ENCODE data around the gene ZSCAN29.

ZSCAN29 gene

GRCh38 chr15:43352693-43353382 lies 18.0 kb downstream of the ZSCAN29 start:
- no peak for DNase-seq (ENCODE audit: low read depth, low spot score)

GRCh38 chr15:43347114-43347513 lies 23.7 kb downstream of the ZSCAN29 start:
- DNase-seq (ENCODE audit: low read depth, low spot score) = no peak

- no peak for DNase-seq (ENCODE audit: low read depth, low spot score)
Observed at GRCh38 chr15:43346305-43346704, 24.5 kb downstream of the ZSCAN29 start.

- no peak for DNase-seq (ENCODE audit: low read depth, low spot score)
Observed at GRCh38 chr15:43330780-43331087, 40.1 kb downstream of the ZSCAN29 start.

- DNase-seq (ENCODE audit: low read depth, low spot score) = peak; percentile 88
Observed at GRCh38 chr15:43329960-43330779, 40.7 kb downstream of the ZSCAN29 start, which contains the start of gene LCMT2. TSS of gene LCMT2 (minus strand) at chr15:43330573. CDS start at chr15:43330489, 84 bp downstream.

- DNase-seq (ENCODE audit: low read depth, low spot score) = no peak
Observed at GRCh38 chr15:43329217-43329959, 41.5 kb downstream of the ZSCAN29 start.

- DNase-seq (ENCODE audit: low read depth, low spot score) = no peak
Observed at GRCh38 chr15:43325039-43325684, 45.7 kb downstream of the ZSCAN29 start.

- no peak for DNase-seq (ENCODE audit: low read depth, low spot score)
Observed at GRCh38 chr15:43318990-43319771, 51.7 kb downstream of the ZSCAN29 start.

- DNase-seq (ENCODE audit: low read depth, low spot score) = no peak
Observed at GRCh38 chr15:43317566-43318184, 53.2 kb downstream of the ZSCAN29 start.

- no peak for DNase-seq (ENCODE audit: low read depth, low spot score)
Observed at GRCh38 chr15:43316971-43317346, 53.9 kb downstream of the ZSCAN29 start.

- DNase-seq (ENCODE audit: low read depth, low spot score) = no peak
Observed at GRCh38 chr15:43316016-43316970, 54.5 kb downstream of the ZSCAN29 start.

- no peak for DNase-seq (ENCODE audit: low read depth, low spot score)
Observed at GRCh38 chr15:43314171-43314570, 56.7 kb downstream of the ZSCAN29 start.

GRCh38 chr15:43312378-43312777 lies 58.5 kb downstream of the ZSCAN29 start:
- DNase-seq (ENCODE audit: low read depth, low spot score) = no peak
